Kidney capillary endothelial cell (primary cell): ENCODE measurements around the gene CPE.
"Not testable (repeated sequence)": the region's sequence is repeated elsewhere in the genome, so short reads cannot be mapped to it uniquely, and the experiment has no call there.

Experiments used
- DNase-seq: peaks from one replicate; pipeline ENCODE4 v3.0.0-alpha.2; 2018; ENCODE audit warnings: low spot score

CPE gene

DNA sequence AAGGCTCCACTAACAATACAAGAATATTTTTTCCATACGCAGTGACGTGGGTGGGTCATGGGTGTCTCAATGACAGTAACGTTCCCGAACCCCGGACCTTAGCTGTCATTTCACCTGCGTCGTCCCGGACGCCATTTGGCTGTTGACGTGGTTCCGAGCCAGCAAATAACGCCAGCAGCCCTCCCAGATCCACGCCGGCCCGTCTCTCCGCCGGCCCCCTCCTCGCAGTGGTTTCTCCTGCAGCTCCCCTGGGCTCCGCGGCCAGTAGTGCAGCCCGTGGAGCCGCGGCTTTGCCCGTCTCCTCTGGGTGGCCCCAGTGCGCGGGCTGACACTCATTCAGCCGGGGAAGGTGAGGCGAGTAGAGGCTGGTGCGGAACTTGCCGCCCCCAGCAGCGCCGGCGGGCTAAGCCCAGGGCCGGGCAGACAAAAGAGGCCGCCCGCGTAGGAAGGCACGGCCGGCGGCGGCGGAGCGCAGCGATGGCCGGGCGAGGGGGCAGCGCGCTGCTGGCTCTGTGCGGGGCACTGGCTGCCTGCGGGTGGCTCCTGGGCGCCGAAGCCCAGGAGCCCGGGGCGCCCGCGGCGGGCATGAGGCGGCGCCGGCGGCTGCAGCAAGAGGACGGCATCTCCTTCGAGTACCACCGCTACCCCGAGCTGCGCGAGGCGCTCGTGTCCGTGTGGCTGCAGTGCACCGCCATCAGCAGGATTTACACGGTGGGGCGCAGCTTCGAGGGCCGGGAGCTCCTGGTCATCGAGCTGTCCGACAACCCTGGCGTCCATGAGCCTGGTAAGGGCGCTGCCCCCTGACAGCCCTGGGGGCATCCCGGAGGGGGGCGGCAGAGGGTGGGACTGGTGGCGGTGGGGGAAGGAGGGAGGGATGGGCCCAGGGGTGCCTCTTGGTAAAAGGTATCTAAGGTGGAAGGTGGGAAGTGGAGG is at the start of gene CPE:
CPE (plus strand) TSS at position 264 of the 933 bp plus-strand sequence; CDS start at position 478, 214 bp downstream.
- peak; percentile 55 for DNase-seq

DNA sequence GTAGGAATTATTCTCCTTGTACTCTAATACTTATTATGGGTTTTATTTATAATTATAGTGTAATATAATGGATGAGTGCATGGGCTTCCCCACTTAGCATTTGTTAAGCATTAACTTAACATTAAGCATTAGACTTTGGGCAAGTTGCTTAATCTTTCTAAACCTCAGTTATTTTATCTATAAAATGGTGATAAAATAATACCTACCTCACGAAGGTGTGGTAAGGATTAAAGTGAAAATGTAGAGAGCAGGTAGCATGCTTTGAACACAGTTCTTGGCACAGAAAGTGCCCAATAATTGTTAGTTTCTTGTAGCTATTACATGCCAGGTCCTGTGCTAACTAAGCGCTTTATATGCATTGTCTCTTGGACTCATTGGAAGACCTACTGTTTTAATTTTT is 48.7 kb upstream of the CPE start:
- no peak for DNase-seq

DNA sequence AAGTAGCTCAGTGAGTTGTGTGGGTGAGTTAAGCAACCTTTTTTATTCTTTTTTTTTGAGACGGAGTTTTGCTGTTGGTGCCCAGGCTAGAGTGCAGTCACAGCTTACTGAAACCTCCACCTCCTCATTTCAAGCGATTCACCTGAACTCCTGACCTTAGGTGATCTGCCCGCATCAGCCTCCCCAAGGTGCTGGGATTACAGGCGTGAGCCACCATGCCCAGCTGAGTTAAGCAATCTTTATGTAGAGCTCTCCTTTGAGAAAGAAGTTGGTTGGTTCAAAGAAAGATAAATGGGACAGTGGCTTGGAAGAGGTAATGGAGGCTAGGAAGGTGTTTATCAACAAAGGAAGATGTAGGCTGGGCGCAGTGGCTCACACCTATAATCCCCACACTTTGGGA is 48.1 kb upstream of the CPE start:
- no peak for DNase-seq

DNA sequence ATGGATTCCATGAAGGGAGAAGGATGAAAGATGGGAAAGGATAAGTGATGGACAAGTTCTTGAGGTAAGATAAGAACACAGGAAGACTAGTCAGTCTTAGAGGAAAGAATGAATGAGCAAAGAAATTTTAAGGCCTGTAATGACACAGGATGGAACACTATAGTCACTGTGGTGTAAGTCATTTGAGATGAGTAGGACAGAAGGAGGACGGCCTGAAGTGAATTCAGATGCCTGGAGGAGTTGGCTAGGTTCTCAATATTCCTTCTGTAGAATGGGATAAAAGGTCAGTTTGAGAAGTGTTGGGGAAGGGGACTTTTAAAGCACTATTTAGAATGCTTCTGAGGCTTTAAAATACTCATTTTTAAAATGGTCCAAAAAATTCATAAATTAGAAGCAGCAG is 47.4 kb upstream of the CPE start:
- no peak for DNase-seq

DNA sequence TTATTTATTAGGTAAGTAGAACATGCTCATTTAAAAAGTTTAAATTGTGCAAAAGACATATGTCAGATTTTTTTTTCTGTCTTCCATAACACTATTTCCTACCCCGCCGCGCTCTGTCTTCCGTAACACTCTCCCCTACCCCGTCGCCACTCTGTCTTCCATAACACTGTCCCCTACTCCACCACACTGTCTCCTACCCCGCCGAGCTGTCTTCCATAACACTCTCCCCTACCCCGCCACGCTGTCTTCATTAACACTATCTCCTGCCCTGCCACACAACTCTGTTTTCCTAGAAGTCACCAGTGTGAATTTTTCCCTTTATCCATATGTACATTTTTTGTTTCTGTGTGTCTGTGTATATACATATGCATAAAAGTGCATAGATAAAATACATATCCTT is 47.0 kb upstream of the CPE start:
- DNase-seq = no peak

DNA sequence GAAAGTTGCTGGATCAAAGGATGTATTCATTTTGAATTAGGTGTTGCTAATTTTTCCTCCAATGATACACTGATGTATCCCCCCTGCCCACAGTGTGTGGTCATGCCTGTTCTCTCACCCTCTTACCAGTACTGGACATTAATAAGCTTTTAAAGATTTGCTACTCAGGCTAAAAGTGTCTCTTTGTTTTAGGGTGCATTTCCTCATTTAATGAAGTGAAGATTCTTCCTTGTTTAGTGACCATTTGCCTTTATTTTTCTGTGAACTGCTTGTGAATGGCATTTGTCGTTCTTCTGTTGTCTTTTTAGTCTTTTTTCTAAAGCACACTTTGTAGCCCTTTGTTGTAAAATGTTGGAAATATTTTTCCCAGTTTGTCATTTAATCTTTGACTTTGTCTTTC is 46.3 kb upstream of the CPE start:
- DNase-seq = no peak

DNA sequence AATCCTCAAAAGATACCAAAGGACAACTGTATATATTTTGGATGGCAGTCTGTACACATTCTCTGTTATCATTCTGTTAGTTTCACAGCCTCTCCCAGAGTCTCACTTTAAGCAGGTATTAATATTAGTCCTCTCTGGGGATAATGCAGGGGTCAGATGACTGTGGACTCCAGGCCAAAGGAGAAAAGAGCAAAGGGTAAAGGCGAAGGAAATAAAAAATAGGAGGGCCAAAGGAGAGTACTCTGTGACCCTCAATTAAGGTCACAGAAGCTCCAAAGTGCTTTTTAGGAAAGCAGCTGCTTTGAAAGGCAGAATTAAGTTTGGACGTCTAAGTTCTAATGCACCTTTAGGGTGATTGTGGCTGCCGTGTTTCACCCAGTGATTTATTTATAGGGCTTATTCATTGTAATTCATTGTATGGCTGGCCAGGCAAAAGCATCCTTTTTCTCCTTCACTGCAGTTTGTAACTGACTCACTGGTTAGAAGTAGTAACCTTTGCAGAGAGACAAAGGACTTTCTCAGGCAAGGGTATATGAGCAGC is 43.6 kb upstream of the CPE start:
- no peak for DNase-seq

DNA sequence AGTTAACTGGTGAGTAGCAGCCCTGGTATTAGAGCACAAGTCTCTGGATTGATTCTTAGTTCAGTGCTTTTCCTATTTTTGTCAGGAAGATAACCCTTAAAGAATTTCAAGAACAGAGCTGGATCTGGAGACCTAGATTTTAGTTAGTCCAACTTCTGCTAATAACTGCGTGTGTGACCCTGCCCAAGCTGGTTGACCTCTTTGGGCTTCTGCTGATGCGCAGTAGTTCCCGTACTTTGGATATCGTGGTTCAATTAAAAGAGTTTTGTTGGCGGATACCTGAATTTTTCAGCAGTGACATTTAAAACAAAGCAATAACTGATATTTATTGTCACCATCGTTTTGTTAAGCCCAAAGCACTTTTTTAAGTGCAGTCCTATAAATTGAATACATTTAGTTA is 42.1 kb upstream of the CPE start:
- DNase-seq = no peak

DNA sequence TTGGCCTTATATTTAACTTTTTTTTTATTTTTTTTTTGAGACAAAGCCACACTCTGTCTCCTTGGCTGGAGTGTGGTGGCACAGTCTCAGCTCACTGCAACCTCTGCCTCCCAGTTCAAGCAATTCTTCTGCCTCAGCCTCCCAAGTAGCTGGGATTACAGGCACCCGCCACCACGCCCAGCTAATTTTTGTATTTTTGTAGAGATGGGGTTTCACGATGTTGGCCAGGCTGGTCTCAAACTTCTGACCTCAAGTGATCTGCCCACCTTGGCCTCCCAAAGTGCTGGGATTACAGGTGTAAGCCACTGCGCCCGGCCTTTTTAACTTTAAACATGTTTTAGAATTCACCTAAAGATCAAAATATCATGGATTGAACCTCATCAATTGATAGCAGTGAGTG is 36.5 kb upstream of the CPE start:
- DNase-seq = not testable (repeated sequence)

DNA sequence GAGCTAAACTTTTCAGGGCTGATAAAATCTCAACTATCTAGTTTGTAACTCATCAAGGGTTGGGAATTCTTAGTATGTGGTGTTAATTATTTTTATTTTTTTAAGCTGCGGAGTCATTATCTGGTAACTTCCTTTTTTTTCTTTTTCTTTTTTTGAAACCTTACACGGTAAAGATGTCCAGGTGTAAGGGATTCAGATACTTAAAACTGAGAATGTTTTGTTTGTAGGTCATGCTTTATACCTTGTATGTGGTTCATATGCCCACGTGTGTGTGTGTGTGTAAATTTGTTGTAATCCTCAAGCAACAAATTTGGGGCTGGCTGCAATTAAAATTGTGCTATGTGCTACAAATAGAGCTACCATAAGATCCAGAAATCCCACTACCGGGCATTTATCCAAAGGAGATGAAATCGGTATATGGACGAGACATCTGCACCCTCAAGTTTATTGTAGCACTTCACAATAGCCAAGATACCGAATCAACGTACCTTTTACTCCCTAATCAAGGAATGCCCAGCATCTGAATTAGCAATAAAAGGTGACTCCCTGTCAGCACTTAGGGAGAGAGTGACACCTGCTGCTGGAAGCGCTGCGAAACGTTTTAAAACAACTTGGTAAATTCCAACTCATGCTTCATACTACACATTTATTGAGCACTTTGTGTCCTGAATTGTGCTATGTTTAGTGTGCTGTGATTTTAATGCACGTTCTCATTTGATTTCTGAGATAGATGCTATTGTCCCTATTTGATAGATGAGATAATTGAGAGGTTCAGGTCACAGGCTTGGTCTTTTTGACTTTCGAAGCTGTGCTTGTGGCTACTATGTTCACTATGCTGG is 35.2 kb upstream of the CPE start:
- DNase-seq = no peak

DNA sequence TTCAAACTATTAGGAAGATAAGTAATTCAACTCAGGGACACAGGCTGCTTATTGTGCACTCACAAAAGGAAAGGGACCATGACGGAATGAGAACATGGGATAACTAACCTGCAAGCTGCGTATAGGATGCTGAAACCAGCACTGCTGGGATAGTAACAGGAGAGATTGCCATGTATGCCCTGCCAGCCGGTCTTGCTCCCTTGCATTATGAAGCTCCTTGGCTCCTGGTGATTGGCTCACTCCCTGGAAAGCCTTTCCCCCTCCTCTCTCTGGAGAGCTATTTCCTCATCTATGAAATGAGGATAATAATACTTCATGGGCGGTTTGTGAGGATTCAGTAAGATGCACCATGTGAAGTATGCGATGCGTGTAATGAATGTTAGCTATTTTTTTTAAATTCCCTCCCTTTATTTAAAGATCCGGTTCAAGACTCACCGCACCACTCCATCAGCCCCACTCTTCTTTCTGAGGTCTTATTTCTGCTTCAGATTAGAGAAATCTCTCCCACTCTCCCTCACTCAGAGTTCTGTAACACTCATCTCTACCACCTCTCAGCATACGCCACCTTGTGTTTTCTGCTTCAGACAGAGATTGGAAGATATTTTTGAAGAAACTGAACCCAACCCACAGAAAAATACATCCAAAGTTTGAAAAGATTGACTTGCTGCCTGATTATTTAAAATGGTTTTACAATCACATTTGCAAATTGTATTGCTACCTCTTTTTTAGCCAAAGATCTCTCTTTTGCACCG is 33.0 kb upstream of the CPE start:
- DNase-seq = no peak

DNA sequence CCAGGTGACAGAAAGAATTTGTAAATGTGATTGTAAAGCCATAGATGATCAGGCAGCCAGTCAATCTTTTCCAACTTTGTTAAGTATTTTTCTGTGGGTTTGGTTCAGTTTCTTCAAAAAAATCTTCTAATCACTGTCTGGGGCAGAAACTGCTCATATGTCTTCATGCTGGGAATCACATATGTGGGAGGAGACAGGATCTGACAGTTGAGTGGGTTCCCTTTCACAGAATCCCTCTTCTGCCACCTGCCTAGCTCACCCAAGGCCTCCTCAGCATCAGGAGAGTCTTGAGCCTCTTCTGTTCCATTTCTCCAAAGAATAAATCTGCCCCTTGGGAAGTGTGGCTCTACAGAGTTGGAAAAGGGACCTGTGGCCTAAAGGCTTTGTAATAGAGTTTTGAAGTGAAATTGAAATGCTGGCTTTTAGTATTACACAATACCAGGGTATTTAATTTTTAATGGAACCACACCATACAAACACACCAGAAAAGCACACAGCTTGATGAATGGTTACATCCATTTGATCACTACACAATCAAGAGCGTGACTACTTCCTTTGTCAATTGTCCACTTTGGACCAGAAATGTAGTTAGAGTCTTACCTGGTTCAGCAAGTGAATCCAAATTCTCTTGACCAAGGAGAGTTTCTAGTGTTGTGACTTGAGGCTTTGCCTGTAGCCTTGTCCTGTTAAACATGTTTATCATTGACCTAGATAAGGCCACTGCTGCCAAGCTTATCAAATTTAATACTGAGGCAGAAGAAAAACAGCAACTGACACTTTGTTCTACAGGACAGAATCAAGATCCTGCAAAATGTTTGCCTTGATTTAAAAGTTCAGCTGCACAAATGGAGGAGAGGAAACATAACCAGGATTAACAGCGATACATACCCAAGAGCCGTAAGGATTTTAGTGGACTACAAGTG is 30.9 kb upstream of the CPE start:
- DNase-seq = no peak

DNA sequence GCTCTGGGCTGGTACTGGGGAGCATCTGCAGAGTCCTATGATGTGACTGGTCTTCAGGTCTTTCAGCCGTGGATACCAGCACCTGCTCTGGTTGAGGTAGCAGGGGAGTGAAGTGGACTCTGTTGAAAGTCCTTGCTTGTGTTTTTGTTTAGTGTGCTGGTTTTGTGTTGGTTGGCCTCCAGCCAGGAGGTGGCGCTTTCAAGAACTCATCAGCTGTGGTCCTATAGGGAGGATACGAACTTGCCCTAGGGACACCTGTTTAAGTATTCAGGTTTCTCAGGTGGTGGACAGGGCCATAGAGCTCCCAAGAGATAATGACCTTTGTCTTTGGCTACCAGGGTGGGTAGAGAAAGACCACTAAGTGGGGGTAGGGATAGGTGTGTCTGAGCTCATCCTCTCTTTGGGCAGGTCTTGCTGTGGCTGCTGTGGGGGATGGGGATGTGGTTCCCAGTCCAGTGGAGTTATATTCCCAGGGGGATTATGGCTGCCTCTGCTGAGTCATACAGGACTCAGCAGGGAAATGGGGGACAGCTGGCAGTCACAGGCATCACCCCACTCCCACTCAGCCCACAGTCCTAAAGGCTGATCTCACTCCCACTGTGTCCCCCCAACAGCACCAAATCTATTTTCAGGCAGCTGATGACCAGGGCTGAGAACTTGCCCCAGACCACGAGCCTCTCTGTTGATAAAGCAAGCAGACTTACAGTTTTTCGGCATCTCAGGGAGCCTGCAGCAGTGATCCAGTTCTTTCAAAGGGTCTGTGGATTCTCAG is 27.3 kb upstream of the CPE start:
- no peak for DNase-seq

DNA sequence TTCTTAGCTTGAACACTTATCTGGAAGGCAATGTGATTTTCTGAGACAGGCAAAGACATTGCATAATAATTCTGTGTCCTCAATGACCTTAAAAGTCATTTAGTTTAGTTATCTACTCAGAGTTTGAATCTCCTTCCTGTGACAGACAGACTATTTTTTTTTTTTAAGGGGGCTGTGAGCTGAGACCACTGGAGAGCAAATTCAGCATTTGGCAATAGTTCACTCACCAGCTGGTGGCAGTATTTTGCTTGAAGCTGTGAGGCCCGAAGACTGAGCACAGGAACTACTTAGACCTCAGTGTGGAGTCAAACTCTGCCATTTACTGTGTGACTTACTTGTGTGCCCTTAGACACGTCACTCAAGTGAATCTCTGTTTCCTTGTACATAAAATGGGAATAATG is 22.9 kb upstream of the CPE start:
- DNase-seq = no peak

DNA sequence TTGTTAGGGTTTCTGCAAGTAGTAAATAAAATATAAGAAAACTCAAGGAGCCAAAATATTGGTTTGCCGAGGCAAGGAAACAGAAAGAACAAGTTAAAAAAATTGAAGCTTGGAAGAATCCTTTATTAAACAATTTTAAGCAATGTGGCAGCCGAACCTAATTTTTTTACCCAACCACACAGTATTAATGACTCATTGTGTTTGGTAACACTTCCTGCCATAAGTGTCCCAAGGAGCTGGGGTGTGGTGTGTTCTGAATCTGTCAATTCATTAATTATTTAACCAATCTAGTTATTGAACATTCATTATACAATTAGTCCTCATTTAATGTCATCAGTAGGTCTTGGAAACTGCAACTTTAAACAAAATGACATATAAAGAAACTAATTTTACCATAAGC is 19.3 kb upstream of the CPE start:
- no peak for DNase-seq

DNA sequence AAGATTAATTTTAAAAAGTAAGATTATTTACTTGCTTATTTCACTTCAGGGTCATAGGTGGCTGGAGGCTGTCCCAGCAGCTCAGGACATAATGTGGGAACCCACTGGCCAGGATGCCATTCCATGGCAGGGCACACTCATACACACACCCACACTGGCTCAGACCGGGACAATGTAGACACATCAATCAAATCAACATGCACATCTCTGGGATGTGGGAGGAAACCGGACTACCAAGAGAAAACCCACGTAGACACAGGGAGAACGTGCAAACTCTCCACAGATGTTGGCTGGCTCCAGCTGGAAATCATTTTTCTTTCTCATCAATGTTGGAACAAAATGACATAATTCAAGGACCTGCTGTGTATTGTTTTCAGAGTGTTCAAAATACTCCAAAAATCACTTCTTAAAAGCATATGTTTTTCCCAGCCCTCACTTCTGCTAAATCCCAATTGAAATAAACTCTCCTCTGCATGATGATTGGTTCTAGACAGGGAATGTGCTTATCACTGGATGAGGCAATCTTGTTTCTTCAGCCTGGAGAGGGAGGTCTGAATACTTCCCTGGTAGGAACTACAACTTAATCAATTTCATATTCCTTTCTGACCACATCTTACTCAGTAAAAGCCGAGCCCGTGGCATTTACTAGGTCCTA is 18.6 kb upstream of the CPE start:
- DNase-seq = no peak

DNA sequence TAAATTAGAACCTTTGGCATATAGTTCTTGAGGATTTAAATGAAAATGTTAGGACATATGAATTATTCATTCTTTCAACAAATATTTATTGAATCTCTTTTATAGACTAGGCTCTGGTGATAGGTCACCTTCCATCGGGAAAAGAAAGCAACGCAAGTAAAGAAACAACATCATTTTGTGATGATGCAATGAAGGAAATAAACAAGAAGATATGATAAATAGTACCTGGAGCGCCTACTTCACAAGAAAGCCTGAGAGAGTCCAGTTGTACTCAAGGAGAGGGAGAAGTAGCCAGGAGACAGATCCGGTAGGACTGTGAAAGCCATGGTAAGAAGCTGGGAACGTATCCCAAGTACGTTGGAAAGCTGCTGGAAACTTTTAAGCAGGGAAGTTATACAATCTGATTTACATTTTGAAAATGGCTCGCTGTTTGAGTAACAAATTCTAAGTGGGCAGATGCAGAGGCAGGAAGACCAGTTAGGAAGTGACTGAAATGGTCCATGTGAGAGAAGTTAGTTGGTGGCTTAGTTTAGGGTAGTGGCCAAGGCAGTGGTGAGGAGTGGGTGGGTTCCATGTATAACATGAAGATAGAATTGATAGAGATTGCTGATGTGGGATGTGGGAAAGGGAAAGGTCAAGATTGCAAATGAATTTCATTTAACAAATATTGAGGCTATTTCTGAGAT is 17.7 kb upstream of the CPE start:
- DNase-seq = no peak

DNA sequence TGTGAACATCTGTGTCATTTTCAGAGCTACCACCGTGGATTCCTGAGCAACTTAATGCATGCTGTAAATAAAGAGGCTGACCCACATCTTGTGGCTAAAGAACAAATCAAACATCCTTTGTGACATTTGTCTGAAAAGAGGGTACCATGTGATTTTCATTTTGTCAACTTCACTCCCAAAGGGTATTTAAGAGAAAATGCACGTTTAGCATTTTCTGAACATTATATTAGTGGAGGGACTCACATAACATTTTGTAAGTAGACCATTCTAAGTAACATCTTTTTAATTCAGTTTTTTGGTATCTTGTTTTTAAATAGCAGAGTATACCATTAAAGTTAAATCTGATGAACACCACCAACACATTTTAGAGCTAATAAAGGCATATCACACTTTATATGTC is 17.0 kb upstream of the CPE start:
- DNase-seq = no peak

DNA sequence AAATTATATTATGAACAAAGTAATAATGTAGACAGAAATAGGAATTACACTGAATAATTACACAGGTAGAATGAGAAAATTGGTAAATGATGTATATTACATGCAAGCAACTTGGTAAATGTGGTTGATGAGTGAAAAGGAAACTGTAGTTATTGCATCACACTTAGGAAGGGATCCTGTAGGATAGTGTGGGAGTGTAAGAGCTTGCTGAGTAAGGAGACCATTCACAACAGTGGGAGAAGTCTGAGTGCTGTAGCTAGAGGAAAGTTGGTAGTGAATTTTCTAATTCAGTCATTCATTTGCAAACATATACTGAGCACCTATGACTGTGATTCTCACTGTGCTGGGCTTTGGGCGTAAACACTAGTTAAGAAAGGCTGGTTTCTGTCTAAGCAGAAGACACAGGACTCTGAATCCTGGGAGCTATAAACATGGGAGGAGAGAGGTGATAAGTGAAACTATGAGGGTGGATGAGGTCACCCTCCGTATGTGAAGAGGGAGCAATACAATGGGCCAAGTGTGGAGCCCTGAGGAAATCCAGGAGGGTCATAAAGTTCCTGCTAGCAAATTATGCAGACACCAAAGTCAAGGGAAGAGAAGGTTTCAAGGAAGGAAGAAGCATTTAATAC is 14.2 kb upstream of the CPE start:
- no peak for DNase-seq
